Fibroblast of lung (primary cell): ENCODE results near the gene ARHGEF3. TPM values are rescaled to one million over a fixed set of nuclear protein-coding genes. Genes with fewer than 3 reads are reported as not detected.

ENCODE experiments used
- DNase-seq, 2 donors: peaks; one replicate each; pipeline versions ENCODE4 v3.0.0 to v3.0.0-alpha.2; 2010; ENCODE audit warnings: low read depth in 2 of 2
- H2AFZ ChIP-seq: 2 replicates; pipeline ENCODE4 v1.5.1; 2012; ENCODE audit warnings: low read length, control low read depth, inconsistent platforms
- H3K27ac ChIP-seq: 2 replicates; pipeline ENCODE4 v1.5.1; 2011; ENCODE audit warnings: low read length, control low read depth; ENCODE audit not compliant: insufficient read depth
- H3K27me3 ChIP-seq: 2 replicates; pipeline ENCODE4 v1.5.1; 2011; ENCODE audit warnings: mild to moderate bottlenecking, low read length; ENCODE audit not compliant: control insufficient read depth, insufficient read depth
- H3K36me3 ChIP-seq: 2 replicates; pipeline ENCODE4 v1.5.1; 2011; ENCODE audit warnings: low read length; ENCODE audit not compliant: control insufficient read depth, insufficient read depth
- H3K4me1 ChIP-seq: 2 replicates; pipeline ENCODE4 v1.5.1; 2011; ENCODE audit warnings: low read length; ENCODE audit not compliant: control insufficient read depth, insufficient read depth; ENCODE audit errors: extremely low read depth
- H3K4me2 ChIP-seq: 2 replicates; pipeline ENCODE4 v1.5.1; 2011; ENCODE audit warnings: low read length, control low read depth; ENCODE audit not compliant: insufficient read depth; ENCODE audit errors: extremely low read depth
- H3K4me3 ChIP-seq, 4 experiments: fragments of 200-600 bp in 1 of 4; sonication (generic) in 1 of 4; replicated peaks in 1 of 4; 2 replicates each; pipeline ENCODE4 v1.5.1; 2011 to 2016; ENCODE audit warnings: low read length in 4 of 4, low read depth in 3 of 4, mild to moderate bottlenecking in 3 of 4, control low read depth in 2 of 4, inconsistent platforms in 1 of 4, mixed read lengths in 1 of 4; ENCODE audit not compliant: insufficient read depth in 1 of 4; ENCODE audit errors: control extremely low read depth in 1 of 4
- H3K79me2 ChIP-seq: 2 replicates; pipeline ENCODE4 v1.5.1; 2012; ENCODE audit warnings: mild to moderate bottlenecking, low read length, inconsistent platforms; ENCODE audit not compliant: control insufficient read depth, insufficient read depth
- H3K9ac ChIP-seq: 2 replicates; pipeline ENCODE4 v1.5.1; 2011; ENCODE audit warnings: mild to moderate bottlenecking, low read length, control low read depth; ENCODE audit not compliant: insufficient read depth
- H3K9me3 ChIP-seq: 2 replicates; pipeline ENCODE4 v1.5.1; 2012; ENCODE audit warnings: low read depth, low read length; ENCODE audit not compliant: control insufficient read depth, insufficient read depth
- H4K20me1 ChIP-seq: 2 replicates; pipeline ENCODE4 v1.5.1; 2011; ENCODE audit warnings: low read length; ENCODE audit not compliant: control insufficient read depth, insufficient read depth; ENCODE audit errors: extremely low read depth
- EZH2 ChIP-seq: IDR thresholded peaks from 2 replicates; pipeline ENCODE4 v1.5.1; 2012; ENCODE audit warnings: low read length, control low read depth, mild to moderate bottlenecking; ENCODE audit errors: missing control alignments
- polyA plus RNA-seq, 2 donors: library from polyadenylated mRNA; depleted of rRNA in 1 of 2; stranded (reverse) in 1 of 2; unstranded in 1 of 2; fragments of >200 nt; gene quantifications; 2 replicates each; pipeline ENCODE4 v1.2.1, GENCODE V29; 2011 to 2012; ENCODE audit warnings: missing spikeins in 1 of 2
- total RNA-seq: library from RNA; depleted of rRNA; stranded (reverse); fragments of >200 nt; gene quantifications from 2 replicates; pipeline ENCODE4 v1.2.1, GENCODE V29; 2014
- TF ChIP-seq, protein P1 (sequence below), 2 donors: IDR thresholded peaks in 1 of 2; conservative IDR thresholded peaks in 1 of 2; 1 replicate in 1 of 2; 2 replicates in 1 of 2; pipeline ENCODE4 v1.5.1; 2011 to 2012; ENCODE audit warnings: low read length in 2 of 2, control low read depth in 1 of 2, inconsistent platforms in 1 of 2, low read depth in 1 of 2, mild to moderate bottlenecking in 1 of 2

ARHGEF3 gene
- total and polyA plus RNA-seq, 2 donors (not counting 1 experiment from before 2014, with no cell fraction given) = 2.6 to 16.7 TPM

DNA sequence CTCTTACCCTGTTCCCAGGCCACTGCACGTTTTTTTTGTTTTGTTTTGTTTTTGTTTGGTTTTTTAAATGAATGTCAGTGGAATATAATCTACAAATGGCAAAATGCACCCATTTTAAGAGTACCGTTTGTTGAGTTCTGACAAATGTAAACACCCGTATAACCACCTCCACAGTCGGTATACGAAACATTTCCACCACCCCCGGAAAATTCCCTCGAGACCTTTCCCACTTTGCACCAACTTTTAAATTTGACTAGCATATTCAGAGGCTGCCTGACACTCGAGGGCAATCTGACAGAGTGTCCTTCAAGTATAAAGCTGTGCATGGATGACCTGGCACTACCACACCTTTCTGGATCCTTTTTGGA is 613 bp upstream of the ARHGEF3 start:
- Histone ChIP-seq H3K9me3 (no peaks in the 10 kb centered on the region), H3K27ac (no peak overlapping the region), H3K4me1 (no peaks in the 10 kb centered on the region), H3K9ac (no peak overlapping the region), H2AFZ (peak overlapping the region; percentile 54), H4K20me1 (no peaks in the 10 kb centered on the region), H3K36me3 (no peaks in the 10 kb centered on the region), H3K4me3 (peak overlapping the region; percentile 47 to 82 (median 52)), H3K4me2 (peak overlapping the region; percentile 76), H3K27me3 (no peaks in the 10 kb centered on the region), H3K79me2 (no peaks in the 10 kb centered on the region)
- TF ChIP-seq, protein P1, sequence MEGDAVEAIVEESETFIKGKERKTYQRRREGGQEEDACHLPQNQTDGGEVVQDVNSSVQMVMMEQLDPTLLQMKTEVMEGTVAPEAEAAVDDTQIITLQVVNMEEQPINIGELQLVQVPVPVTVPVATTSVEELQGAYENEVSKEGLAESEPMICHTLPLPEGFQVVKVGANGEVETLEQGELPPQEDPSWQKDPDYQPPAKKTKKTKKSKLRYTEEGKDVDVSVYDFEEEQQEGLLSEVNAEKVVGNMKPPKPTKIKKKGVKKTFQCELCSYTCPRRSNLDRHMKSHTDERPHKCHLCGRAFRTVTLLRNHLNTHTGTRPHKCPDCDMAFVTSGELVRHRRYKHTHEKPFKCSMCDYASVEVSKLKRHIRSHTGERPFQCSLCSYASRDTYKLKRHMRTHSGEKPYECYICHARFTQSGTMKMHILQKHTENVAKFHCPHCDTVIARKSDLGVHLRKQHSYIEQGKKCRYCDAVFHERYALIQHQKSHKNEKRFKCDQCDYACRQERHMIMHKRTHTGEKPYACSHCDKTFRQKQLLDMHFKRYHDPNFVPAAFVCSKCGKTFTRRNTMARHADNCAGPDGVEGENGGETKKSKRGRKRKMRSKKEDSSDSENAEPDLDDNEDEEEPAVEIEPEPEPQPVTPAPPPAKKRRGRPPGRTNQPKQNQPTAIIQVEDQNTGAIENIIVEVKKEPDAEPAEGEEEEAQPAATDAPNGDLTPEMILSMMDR (conservative IDR thresholded peaks at IDR 0.05 in 1 of 2, IDR thresholded peaks at IDR 0.05 in 1 of 2; ENCODE audit: low read depth in 1 of 2, low read length in 2 of 2) = no peak
- TF ChIP-seq EZH2 = no peak
- no peak for DNase-seq

DNA sequence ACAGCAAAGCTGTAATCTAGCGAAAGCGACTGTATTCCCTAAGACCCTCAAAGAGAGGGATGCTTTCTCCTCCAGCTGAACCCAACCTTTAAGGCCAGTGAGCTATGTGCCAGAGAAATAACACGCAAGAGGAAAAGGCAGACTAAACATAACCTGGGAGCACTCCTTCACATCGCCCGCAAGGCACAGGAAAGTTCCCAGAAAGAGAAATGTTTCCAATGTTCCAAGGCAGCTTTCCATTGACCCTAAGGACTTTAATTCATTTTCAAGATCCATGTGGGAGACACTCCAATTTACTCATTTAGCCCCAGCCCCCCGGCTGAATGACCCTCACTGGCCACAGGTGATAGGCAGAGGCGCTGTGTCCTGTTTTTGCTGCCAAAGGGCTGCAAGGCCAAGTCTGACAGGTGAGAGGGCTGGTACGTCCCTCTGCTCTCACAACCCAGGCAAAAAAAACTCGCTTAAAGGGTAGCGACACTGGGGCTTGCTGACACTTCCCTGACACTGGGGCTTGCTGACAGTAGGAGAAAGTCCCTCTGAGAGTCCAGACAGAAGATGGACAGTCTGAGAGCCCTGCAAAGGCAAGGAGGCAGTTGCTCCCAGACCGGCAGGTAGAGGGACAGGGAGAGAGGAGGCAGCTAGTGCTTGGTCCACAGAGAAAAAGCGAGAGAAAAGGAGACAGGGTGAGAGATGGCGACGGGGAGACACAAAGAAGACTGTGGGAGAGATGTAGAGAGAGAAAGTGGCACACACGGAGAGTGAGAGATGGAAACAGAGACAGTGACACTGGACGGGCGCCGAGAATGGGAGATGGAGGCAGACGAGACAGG is 702 bp downstream of the ARHGEF3 start:
- peak overlapping the region; percentile 71 for H3K4me2 ChIP-seq
- H3K9ac ChIP-seq = peak overlapping the region; percentile 14
- no peaks in the 10 kb centered on the region for H3K4me1 ChIP-seq
- no peaks in the 10 kb centered on the region for H3K36me3 ChIP-seq
- H3K79me2 ChIP-seq = no peaks in the 10 kb centered on the region
- H3K9me3 ChIP-seq = no peaks in the 10 kb centered on the region
- H3K27me3 ChIP-seq = no peaks in the 10 kb centered on the region
- no peaks in the 10 kb centered on the region for H4K20me1 ChIP-seq
- H3K4me3 ChIP-seq = peak overlapping the region; percentile 47 to 82 (median 66)
- H3K27ac ChIP-seq = no peak overlapping the region
- DNase-seq = no peak
- H2AFZ ChIP-seq = peak overlapping the region; percentile 69
- no peak for TF ChIP-seq EZH2
- TF ChIP-seq, protein P1 (conservative IDR thresholded peaks at IDR 0.05 in 1 of 2, IDR thresholded peaks at IDR 0.05 in 1 of 2; ENCODE audit: low read depth in 1 of 2, low read length in 2 of 2) = no peak

DNA sequence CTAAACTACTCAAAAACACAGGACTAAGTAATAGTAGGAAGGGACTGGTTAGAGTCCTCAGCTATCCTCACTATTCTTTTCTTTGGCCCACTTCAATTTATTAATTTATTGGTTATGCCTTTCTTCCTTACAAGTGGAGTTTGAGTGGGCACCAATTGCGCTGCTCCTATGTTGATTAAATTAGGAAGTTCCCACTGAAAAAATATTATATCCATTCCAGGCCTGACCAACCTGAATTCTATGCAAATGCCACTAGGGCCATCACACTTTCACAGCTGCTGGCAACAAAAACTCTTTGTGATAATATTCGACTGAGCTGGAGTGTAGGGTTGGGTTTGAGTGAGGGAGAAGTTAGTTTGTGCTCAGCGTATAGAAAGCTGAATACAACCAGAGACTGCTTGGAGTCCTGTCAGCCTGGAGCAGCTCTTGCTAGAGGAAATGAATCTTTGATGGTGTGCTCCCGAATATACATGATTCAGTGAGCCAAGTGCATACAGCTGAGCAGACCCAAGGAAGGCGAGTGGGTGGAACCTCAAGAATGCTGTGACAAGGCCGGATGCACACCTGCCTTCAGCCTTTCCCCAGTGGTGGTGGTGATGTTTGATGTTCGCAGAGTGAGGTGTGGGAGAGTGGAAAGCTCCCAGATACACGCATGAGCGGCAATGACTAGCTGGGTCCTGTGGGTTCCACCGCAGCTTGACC is 1.5 kb downstream of the ARHGEF3 start:
- H3K4me2 ChIP-seq = peak overlapping the region; percentile 71
- H4K20me1 ChIP-seq = no peaks in the 10 kb centered on the region
- H3K79me2 ChIP-seq = no peaks in the 10 kb centered on the region
- H3K9ac ChIP-seq = no peak overlapping the region
- no peak overlapping the region for H2AFZ ChIP-seq
- peak in 1 of 2 donors; percentile 56 for DNase-seq
- no peaks in the 10 kb centered on the region for H3K4me1 ChIP-seq
- H3K36me3 ChIP-seq = no peaks in the 10 kb centered on the region
- H3K27me3 ChIP-seq = no peaks in the 10 kb centered on the region
- peak overlapping the region in 3 of 4 experiments; percentile 7 to 82 (median 82) for H3K4me3 ChIP-seq
- no peak overlapping the region for H3K27ac ChIP-seq
- H3K9me3 ChIP-seq = no peaks in the 10 kb centered on the region
- TF ChIP-seq EZH2 = no peak
- TF ChIP-seq, protein P1 (conservative IDR thresholded peaks at IDR 0.05 in 1 of 2, IDR thresholded peaks at IDR 0.05 in 1 of 2; ENCODE audit: low read depth in 1 of 2, low read length in 2 of 2) = no peak
